AG04449 (cell line): ENCODE measurements around the gene P2RX4.
A peak's percentile ranks its signal among the peaks of the same experiment; 100 is the strongest.

Experiments
- CTCF ChIA-PET: fragments of 350-600 bp; formaldehyde crosslinking; extraction: SDS; loops from one replicate; lab custom pipeline; 2021; ENCODE audit warnings: antibody characterized with exemption; lab: Yijun Ruan, JAX
- POLR2A ChIA-PET: fragments of 400-600, 350-600 bp; formaldehyde crosslinking; extraction: SDS; loops from one replicate; lab custom pipeline; 2020; ENCODE audit warnings: antibody characterized with exemption, inconsistent platforms; lab: Yijun Ruan, JAX
- DNase-seq: peaks from one replicate; pipeline ENCODE4 v3.0.0-alpha.2; 2010; ENCODE audit warnings: low read depth, low spot score
- H3K4me3 ChIP-seq: 2 replicates; pipeline ENCODE4 v1.5.1; 2011; ENCODE audit warnings: low read depth, mild to moderate bottlenecking, control low read depth, low read length
- TF ChIP-seq, protein P1 (sequence below): IDR thresholded peaks from one replicate; pipeline ENCODE4 v1.5.1; 2011; ENCODE audit warnings: mild to moderate bottlenecking, moderate library complexity, low read length, control low read depth, inconsistent platforms; ENCODE audit not compliant: insufficient read depth; ENCODE audit errors: missing control alignments

P2RX4 gene

DNA sequence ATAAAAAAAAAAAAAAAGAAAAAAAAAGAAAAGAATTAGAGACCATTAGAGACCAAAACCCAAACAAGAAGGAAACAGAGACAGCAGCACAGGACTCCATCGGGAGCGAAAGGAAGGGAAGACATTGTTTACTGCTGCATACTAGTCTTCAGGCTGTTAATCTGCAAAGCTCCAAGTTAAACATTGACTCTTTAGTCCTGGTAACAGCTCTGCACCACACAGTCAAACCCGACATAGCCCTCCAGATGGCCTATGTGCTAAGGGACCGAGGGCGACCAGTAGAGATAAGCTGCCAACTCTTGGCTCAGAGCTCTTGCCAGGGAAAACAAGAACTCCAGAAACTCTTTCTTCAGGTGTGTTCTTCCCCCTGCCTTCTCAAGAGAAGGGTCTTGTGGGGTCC lies 7.8 kb downstream of the P2RX4 start:
- TF ChIP-seq, protein P1, sequence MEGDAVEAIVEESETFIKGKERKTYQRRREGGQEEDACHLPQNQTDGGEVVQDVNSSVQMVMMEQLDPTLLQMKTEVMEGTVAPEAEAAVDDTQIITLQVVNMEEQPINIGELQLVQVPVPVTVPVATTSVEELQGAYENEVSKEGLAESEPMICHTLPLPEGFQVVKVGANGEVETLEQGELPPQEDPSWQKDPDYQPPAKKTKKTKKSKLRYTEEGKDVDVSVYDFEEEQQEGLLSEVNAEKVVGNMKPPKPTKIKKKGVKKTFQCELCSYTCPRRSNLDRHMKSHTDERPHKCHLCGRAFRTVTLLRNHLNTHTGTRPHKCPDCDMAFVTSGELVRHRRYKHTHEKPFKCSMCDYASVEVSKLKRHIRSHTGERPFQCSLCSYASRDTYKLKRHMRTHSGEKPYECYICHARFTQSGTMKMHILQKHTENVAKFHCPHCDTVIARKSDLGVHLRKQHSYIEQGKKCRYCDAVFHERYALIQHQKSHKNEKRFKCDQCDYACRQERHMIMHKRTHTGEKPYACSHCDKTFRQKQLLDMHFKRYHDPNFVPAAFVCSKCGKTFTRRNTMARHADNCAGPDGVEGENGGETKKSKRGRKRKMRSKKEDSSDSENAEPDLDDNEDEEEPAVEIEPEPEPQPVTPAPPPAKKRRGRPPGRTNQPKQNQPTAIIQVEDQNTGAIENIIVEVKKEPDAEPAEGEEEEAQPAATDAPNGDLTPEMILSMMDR = no peak
- ChIA-PET POLR2A (no interaction called here), CTCF (interaction anchor here (5.1 kb wide), 1 partner anchor 13 kb away, joined by 29 read pairs; no protein-coding TSS in a partner anchor)

DNA sequence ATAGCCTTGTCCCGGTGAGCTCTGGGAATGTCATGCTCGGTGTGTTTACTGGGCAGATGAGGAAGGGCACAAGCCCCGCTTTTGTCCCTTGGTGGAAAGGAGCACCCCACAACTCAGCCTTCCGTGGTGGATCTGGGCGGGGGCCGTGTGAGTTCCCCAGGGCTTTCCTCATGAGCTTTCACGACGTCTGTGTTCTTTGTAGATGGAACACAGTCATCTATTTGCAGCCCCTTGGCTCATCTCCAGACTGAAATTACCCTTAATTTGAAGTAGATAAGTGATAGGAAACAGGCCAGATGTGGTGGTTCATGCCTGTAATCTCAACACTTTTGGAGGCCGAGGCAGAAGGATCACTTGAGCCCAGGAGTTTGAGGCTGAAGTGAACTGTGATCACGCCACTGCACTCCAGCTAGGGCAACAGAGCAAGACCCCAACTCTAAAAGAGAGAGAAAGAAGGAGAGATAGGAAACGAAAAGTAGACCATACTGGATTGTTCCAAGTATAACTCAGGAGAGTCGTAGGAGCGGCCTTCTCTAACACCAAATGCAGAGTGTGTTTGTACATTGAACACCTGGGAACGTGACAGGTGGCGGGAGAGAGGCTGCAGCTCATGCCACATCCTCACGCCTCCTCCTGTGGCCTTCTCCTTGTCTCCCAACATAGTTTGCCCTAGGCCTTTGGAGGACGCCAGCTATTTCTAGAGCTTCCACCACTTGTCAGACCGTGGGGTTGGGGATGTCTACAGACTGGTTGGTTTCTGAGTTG lies 8.8 kb downstream of the P2RX4 start:
- DNase-seq = no peak
- ChIA-PET CTCF (interaction anchor here (5.1 kb wide), 1 partner anchor 12 kb away, joined by 29 read pairs; no protein-coding TSS in a partner anchor), POLR2A (no interaction called here)
- no peak overlapping the region for H3K4me3 ChIP-seq
- TF ChIP-seq, protein P1 = no peak

More for the DNA sequence above, 7.8 kb downstream of the P2RX4 start:
- no peak overlapping the region for H3K4me3 ChIP-seq
- DNase-seq = no peak

DNA sequence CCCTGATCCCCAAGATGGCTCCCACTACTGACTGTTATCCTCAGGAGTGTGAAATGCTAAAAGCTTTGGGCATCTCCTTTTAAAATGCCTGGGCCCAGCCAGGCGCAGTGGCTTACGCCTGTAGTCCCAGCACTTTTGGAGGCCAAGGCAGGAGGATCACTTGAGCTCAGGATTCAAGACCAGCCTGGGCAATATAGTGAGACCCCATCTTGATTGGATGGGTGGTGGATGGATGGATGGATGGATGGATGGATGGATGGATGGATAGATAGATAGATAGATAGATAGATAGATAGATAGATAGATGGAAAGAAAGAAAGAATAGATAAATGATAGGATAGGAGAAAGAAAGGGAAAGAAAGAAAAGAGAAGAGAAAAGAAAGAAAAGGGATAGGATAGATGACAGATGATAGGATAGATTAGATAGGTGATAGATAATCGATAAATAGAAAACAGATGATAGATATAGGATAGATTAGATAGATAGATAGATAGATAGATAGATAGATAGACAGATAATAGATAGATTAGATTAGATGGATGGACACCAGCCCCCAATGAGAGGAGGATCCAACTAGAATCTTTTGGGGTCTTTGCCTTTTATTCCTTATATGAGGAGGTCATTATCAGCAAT lies 9.5 kb downstream of the P2RX4 start:
- ChIA-PET CTCF (interaction anchor here (5.1 kb wide), 1 partner anchor 11 kb away, joined by 29 read pairs; no protein-coding TSS in a partner anchor), POLR2A (no interaction called here)
- H3K4me3 ChIP-seq = no peak overlapping the region
- TF ChIP-seq, protein P1 = no peak
- DNase-seq = no peak

DNA sequence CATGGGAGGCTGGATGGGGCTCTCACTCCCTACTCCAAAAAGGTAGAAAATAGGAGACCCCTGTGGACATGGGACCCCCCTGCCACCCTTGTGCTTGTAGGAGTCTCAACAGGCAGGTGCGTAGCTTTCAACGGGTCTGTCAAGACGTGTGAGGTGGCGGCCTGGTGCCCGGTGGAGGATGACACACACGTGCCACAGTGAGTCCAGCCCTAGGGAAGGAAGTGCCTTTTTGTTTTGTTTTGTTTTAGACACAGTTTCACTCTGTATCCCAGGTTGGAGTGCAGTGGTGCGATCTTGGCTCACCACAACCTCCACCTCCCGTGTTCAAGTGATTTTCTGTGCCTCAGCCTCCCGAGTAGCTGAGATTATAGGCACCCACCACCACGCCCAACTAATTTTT lies 12.9 kb downstream of the P2RX4 start:
- H3K4me3 ChIP-seq = no peak overlapping the region
- TF ChIP-seq, protein P1 = no peak
- ChIA-PET POLR2A (no interaction called here), CTCF (interaction anchor here (1.2 to 1.5 kb wide), 2 partner anchors 10 to 112 kb away, joined by 3 read pairs; no protein-coding TSS in a partner anchor)
- DNase-seq = no peak

DNA sequence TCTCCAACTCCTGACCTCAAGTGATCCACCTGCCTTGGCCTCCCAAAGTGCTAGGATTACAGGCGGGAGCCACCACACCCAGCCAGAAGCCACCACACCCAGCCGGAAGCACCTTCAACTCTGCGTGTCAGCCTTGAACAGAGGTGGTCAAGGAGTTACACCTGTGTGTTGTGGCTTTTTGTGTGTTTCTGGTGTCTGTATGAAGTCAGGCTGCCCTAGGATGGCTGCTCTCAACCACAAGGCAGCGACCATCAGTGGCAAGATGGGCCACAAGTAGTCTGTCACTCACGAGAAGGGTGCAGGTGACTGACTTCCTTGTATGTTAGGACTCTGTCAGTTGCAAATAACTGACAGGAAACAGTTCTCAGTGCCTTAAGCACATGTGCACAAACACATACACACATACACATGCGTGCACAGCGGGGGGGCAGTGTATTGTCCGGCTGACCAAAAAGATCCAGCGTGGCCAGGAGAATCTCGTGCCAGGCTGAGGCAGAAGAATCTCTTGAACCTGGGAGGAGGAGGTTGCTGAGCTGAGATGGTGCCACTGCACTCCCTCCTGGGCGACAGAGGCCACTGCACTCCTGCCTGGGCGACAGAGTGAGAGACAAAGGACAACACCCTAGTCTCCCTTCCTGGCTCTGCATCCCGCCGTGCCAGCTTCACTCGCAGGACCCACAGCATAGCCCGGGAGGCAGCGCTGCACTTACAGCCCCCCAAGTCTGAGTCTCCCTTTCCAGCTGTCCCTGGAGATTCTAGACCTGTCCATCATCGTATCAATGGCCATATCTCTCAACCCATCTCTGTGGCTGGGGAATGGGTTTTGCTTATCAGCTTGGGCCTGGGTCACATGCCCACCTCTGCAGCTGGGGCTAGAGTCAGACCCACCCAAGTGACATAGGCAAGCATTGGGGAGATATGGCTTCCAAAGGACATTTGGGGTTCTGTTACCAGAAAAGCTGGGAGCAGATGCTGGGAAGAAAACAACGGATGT lies 13.7 kb downstream of the P2RX4 start:
- DNase-seq = no peak
- ChIA-PET CTCF (interaction anchor here (1.2 to 1.8 kb wide), 5 partner anchors 9 to 218 kb away, joined by 3 to 7 read pairs (median 4); no protein-coding TSS in a partner anchor), POLR2A (no interaction called here)
- H3K4me3 ChIP-seq = no peak overlapping the region
- TF ChIP-seq, protein P1 = peak; percentile 25
